HT-29 (cell line): Measurements from ENCODE around the gene SUPT20HL1. TPM values are rescaled to one million over a fixed set of nuclear protein-coding genes. Genes with fewer than 3 reads are reported as not detected.
"Not testable (repeated sequence)": the region's sequence is repeated elsewhere in the genome, so short reads cannot be mapped to it uniquely, and the experiment has no call there.

Experiments
- DNase-seq: peaks from one replicate; pipeline ENCODE4 v3.0.0-alpha.2; 2015; ENCODE audit warnings: low spot score
- total RNA-seq: library from RNA; depleted of rRNA; stranded (reverse); fragments of >200 nt; shearing (Covaris generic); gene quantifications from 2 replicates; pipeline ENCODE4 v1.2.3, GENCODE V29; 2014

The SUPT20HL1 gene
- total RNA-seq, 1 experiment from 2014 or later = not detected

DNA sequence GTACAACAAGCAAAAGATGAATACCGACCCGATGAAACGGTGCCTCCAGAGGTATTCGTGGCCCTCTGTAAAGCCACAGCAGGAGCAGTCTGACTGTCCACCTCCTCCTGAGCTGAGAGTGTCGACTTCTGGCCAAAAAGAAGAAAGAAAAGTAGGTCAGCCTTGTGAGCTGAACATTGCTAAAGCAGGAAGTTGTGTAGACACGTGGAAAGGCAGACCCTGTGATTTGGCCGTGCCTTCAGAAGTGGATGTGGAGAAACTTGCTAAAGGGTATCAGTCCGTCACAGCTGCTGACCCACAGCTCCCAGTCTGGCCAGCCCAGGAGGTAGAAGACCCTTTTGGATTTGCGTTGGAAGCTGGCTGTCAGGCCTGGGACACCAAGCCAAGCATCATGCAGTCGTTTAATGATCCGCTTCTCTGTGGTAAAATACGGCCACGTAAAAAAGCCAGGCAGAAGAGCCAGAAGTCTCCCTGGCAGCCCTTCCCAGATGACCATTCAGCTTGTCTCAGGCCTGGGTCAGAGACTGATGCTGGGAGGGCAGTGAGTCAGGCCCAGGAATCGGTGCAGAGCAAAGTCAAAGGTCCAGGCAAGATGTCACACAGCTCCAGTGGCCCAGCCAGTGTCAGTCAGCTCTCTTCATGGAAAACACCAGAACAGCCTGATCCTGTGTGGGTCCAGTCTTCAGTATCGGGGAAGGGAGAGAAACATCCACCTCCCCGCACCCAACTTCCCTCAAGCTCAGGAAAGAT lies 3.2 kb downstream of the SUPT20HL1 start:
- DNase-seq = not testable (repeated sequence)

DNA sequence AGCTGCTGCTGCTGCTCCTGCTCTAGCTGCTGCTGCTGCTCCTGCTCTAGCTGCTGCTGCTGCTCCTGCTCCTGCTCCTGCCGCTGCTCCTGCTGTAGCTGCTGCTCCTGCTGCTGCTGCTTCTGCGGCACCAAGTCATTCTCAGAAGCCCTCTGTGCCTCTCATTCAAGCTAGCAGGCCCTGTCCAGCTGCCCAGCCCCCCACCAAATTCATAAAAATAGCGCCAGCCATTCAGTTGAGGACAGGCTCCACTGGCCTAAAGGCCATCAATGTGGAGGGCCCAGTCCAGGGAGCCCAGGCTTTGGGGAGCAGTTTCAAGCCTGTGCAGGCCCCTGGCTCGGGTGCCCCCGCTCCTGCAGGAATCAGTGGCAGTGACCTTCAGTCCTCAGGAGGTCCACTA lies 3.9 kb downstream of the SUPT20HL1 start:
- DNase-seq = no peak

- no peak for DNase-seq
These were observed 4.6 kb downstream of the SUPT20HL1 start for GRCh38 chrX:24364851-24365538.

GRCh38 chrX:24366762-24367400 lies 6.4 kb downstream of the SUPT20HL1 start:
- not testable (repeated sequence) for DNase-seq

DNA sequence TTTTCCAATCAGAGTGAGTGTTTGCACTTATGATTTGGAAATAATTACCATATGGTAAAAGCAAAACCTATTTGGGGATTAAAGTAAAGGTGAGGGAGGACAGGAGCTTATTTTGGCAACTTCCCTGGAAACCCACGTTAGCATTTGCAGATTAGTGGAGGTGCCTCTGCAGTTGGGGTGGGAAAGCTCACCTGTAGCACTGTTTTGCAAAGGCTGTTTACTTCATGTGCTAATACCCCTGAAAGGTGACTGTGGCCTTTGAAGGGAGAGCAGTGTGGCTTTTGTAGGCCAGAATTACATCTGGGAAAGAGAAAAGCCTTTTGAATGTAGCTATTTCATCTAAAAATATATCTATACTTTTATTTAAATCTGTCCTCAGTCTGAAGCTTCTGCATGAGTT lies 9.4 kb downstream of the SUPT20HL1 start:
- no peak for DNase-seq

- peak; percentile 38 for DNase-seq
These were observed 11.0 kb downstream of the SUPT20HL1 start for GRCh38 chrX:24371391-24371972.

DNA sequence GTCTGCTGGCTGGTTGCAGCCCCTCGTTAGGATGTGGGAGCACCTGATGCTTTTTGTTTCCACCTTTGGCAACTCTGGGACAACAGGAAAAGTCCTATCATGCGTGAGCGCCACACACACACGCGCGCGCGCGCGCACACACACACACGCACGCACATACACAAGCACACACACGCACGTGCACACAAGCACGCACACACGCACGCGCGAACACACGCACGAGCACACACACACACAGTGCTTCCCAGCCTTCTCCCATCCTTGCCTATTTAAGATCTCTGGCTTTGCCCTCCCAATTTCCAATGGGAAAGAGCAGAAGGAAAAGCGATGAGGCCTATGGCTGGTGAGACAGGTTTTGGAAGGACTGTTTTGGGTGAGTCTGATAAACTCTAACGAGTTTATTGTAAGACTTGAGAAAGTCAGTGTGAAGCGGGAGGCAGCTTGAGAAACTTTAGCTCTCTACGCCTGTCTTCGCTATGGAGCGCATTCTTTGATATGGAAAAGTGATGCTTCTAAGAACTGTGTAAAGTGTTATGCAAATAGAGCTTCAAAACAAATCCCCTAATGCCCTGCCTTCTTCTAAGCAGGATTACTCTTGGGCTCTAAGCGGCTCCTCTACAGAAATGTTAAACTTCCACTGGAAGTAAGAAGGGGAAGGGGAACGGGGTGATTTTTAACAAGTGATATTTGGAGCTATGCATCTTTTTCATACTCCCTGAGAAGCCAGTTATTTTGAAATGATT lies 11.8 kb downstream of the SUPT20HL1 start:
- no peak for DNase-seq

- DNase-seq = no peak
These were observed 15.2 kb downstream of the SUPT20HL1 start for GRCh38 chrX:24375600-24376131.

- DNase-seq = no peak
These were observed 16.0 kb downstream of the SUPT20HL1 start for GRCh38 chrX:24376403-24376802.

- DNase-seq = no peak
These were observed 16.8 kb downstream of the SUPT20HL1 start for GRCh38 chrX:24377195-24377594.

GRCh38 chrX:24377911-24378468 lies 17.6 kb downstream of the SUPT20HL1 start:
- no peak for DNase-seq

DNA sequence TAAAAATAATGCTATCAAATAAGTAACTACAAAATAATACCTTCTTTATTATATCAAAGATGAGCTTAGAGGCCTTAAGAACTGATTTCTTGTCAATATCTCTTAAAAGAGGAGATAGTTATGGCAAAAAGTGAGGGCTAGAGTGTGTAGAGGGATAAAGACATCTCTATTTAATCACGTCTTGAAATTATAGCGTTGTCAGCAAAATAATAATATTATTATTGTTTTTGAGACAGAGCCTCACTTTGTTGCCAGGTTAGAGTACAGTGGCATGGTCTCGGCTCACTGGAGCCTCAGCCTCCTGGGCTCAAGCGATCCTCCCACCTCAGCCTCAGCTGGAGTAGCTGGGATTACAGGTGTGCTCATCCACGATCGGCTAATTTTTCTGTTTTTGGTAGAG lies 18.3 kb downstream of the SUPT20HL1 start:
- no peak for DNase-seq

DNA sequence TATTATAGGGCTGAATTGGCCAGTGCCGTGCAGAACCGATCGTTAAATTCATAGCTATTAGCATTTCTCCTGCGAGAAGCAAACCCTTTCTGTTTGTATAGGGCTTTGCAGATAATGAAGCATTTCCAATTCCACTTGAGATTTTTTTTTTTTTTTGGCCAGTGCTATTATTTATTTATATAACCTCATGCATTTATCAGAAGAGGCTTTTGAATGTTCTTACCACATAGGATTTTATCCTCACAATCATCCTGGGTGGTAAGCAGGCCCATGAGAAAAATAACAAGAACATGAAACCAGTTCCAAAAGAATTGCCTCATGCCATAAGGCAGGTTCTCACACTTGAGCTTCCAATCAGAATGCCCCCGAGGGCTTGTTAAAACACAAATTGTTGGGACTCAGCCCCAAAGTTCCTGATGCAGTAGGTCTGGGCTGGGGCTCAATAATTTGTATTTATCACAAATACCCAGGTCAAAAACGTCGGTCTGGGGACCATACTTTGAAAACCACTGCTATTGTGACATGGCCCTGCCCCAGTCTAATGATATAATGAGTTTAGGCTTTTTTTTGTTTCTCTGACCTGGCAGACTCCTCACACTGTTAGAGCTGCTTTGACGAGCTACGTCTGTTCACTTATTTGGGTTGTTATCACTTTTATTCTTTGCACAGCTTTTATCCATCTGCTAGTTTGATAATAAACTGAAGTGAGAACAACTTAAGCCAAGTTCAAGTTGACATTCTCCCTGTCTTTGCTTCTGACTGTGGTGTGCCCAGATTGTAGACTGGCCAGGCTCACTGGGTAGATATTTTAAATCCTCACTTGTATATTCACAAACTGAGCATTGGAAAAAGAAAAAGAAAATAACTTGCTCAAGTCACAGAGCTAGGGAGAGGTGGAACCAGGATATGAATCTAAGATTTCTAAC lies 20.1 kb downstream of the SUPT20HL1 start:
- no peak for DNase-seq

- not testable (repeated sequence) for DNase-seq
These were observed 21.9 kb downstream of the SUPT20HL1 start for GRCh38 chrX:24382315-24382714.

DNA sequence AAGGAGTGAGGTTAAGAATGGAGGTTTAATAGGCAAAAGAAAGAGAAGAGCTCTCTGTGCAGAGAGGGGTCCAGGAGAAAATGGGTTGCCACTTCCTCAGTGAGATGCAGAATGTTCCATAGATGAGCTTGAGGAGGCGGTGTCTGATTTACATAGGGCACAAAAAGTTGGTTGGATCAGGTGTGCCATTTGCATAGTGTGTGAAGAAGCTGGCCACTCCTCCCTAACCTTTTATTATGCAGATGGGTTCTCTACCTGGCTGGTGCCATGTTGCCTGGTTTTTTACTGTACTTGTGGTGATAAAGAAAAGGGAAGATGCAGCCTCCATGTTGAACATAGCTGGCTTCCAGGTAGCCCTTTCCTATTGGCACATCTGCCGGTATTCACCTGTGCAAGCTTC lies 27.3 kb downstream of the SUPT20HL1 start:
- no peak for DNase-seq

DNA sequence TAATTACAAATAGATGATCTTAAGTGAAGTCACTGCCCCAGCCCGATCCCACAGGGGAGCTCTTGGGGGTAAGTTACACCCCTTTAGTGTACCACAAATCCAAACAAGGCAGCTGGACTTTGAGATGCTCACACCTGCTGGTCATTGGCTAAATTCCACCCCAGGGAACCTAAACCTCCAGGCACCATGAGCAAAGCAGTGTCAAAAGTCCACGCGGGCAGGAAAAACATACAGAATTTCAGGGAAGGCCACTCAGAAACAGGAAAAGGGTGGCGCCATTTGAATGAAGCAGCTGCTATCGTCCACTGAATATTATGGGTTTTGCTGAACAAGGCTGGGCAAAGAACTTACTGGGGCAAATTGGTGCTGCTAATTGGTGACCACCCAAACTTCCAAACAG lies 30.9 kb downstream of the SUPT20HL1 start:
- no peak for DNase-seq

DNA sequence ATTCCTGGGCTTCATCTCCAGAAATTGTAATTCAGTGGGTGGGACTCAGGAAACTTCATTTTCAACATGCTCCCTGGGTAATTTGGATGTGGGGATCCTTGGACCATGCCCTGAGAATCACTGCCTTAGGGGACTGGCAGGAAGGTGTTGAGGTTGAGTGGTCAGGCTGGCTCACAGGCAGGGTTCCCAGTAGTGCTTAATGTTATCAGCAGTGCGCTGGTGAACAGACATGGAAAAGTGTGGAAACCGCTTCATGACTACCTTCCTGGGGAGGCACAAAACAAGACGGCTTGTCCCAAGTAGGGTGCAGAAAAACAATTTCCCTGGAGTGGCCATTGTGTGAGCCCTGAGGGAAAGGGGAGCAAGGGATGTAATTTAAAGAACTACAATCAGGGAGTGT lies 31.4 kb downstream of the SUPT20HL1 start:
- no peak for DNase-seq

DNA sequence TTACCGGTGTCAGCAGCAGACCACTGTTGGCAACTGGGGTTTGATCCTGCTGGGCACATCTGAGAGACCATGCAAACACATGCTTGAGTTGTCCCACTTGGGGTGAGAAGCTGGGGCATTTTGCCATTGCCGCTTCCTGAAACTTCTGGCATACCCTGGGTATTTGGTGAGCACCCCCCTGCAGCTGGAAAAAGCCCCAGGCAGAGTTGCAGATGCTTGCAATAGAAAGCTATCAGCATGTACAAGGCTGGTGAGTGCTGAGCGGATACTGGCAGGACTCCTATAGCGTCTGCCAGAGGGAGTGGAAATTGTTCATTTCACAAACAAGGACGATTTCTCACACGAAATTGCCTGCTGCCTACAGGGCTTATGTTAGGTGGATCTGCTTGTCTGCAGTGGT lies 32.3 kb downstream of the SUPT20HL1 start:
- no peak for DNase-seq

GRCh38 chrX:24395775-24396174 lies 35.3 kb downstream of the SUPT20HL1 start:
- DNase-seq = peak; percentile 68
